LoVo (cell line): ENCODE data around the gene DLEC1.

Source experiments
- DNase-seq: peaks from one replicate; pipeline ENCODE4 v3.0.0-alpha.2; 2016; ENCODE audit warnings: low spot score

The DLEC1 gene

DNA sequence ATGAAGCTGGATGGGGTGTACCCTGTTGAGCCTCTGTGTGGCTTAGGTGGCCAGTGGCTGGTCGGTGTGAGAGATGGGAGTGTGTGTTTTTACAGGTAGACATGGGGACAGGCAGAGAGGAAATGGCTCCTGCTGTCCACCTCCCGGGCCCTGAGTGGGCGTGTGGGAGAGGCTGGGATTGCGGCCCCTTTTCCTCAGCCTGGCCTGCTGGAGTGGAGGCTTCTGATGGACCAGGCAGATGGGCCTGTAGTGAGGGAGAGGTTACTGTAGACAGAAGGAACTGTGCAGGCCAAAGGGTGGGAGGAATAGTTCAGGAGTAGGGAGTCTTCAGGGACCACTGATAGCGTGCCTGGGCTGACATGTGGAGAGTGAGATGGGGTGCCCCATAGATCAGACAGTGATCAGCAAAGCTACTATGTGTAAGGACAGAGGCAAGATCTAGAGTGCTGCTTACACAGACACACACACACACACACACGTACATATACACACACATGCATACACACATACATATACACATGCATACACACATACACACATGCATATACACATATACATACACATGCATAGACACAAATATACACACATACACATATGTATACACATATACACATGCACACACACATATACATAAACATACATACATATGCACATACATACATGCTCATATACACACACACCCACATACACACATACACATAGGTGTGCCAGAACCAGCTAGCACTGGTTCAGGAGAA, 71.5 kb downstream of the DLEC1 start:
- DNase-seq, result no peak

DNA sequence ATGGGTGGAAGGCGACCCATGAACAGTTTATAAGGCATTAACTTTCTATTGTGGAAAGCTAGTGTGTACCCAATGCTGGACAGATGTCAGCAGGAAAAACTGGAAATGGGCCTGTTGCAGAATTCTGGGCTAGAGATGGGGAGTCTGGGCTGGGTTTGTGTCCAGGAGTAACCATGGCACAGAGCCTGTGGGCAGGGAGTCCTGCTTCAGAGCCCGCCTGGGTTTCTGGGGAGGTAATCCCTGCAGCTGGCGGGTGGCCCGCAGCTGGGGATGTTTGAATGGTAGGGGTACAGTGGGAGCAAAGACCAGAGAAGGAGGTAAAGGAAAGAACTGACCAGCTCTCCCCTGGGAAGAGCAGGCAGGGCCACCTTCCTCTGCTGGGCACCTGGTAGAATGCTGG, 72.2 kb downstream of the DLEC1 start:
- no peak for DNase-seq

DNA sequence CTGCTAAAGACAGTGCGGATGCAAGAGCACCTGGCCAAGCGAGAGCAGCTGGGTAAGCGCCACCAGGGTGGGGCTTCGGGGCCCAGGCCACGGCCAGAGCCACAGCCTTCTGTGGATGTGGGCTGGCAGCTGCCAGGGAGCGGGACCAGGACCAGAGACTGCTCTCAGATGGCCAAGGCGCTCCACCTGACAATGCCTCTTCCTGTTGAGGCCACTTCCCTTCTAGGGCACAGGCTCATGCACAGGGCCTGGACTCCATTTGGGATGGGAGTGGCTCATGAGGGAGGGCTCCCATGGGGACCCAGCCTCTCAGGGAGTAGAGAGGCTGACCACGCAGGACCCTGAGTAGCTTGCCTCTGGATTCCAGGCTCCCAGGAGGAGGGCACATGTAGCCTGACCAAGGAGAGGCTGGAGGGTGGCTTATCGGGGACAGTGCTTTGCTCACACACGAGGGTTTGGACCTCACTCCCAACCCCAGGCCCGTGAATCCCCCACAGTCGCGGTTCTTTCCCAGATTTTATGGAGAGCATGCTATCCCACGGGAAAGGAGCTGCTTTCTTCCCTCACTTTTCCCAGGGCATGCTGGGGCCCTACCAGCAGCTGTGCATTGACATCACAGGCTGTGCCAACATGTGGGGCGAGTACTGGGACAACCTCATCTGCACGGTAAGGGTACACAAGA, 72.8 kb downstream of the DLEC1 start:
- no peak for DNase-seq

DNA sequence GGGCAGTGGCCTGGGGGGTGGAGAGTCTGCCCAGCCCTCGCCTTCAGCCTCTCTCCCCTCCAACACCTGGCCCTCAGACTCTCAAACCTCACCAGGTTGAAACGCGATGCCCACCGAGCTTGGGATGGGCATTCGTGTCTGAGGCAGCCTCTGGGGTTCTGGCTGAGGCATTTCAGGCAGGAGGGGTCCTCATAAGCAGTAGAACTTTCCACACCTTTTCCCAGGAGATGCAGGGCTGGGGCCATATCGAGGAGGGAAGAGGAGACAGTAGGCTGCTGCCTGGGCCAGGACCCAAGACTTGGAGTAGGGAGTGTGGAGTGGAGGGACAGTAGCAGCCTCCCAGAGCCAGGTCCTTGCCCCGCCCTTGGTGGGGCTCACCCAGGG, 73.4 kb downstream of the DLEC1 start:
- DNase-seq, result no peak

DNA sequence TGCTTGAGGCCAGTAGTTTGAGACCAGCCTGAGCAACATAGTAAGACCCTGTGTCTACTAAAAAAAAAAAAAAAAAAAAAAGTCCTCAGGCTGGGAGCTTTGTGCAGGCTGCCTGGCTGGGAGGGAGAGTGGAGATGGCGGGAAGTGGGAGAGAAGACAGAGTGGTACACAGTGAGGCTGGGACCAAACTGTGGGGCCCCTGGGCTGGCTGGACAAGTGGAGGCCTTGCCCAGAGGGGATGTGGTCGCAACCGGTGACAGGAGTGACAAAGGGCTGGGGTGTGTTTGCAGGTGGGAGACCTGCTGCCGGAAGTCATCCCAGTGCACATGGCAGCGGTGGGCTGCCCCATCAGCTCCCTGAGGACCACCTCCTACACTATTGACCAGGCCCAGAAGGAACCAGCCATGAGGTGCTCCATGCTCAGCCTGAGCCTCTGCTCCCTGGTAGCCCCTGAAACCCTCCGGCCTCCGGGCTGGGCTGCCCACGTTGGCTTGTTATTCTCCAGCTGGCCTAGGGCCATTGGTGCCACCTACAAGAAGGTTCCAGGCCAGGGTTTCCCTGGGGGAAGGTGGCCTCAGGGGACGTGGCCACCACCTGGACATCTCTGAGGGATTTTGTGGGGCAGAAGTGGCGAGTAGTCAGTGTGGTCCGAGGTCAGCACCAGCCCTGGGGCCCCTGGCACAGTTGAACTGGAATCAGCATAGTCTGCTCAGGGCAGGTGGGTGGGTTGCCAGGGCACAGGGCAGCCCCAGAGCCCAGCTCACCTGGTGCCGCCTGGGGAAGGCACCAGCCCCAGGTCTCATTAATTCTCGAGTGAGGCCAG, 75.3 kb downstream of the DLEC1 start:
- DNase-seq, result no peak

DNA sequence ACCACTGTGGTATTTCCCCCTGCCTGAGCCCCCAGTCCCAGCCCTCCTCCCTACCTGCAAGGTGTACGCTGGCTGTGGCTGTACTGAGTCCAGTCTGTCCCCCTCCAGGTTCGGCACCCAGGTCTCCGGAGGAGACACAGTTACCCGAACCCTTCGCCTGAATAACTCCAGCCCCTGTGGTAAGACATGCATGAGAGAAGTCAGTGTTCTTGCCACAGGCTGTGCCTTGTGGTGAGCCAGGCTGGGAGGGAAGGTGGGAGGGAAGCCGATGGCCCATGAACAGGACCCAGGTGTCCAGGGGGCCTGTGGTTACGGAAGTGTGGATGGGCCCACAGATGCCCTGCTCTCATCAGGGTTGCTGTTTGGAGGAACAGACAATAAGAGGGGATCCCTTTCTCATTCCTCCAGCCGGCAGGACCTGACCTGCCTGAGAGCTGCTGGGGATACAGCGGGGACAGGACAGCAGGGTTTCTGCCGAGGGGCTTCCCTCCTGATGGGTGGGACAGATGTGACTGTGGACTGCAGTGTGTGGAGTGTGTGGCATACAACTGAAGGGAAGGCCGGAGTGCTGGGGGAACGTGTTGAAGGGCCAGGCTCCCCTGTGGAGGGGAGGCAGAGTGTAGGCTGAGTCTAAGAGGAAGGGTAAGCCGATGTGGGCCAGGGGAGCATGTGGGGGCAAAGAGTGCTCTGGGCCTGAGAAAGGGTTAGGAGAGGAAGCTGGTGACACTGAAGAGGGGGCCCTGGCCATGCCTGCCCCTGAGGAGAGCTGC, 76.1 kb downstream of the DLEC1 start:
- DNase-seq, result no peak

DNA sequence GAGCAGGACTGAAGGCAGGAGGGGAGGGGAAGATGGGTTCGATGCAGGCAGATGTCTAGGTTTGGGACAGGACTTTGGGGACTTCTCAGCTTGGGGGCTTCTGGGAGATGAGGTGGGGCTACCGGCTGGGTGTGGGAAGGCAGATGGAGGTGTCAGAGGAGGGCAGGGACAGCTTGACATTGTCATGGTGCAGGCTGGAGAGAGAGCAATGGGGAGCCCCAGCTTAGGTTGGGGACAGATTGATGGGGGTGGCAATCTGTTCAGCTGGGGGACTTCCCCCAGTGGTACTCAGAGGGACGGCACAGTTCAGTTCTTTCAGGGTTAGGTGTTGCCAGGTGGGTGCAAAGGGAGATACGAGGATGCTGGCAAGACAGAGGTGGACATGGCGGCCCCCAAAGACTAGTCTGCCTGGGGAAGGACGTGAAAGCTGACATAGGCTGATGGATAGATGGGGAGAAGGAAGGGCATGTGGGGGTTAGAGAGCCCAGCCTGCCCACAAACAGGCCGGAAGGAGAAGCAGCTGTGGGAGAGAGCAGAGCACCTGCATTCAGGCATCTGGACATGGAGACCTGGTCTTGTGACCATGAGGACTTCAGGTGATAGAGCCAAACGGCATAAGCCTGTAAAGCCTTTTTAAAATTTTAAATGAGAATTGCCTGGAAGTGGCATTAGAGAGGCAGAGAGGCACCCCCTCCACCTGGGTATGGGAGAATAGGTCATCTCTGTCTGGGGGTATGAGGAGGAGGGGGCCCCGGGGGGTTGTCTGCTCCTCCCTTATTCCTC, 76.8 kb downstream of the DLEC1 start:
- no peak for DNase-seq

DNA sequence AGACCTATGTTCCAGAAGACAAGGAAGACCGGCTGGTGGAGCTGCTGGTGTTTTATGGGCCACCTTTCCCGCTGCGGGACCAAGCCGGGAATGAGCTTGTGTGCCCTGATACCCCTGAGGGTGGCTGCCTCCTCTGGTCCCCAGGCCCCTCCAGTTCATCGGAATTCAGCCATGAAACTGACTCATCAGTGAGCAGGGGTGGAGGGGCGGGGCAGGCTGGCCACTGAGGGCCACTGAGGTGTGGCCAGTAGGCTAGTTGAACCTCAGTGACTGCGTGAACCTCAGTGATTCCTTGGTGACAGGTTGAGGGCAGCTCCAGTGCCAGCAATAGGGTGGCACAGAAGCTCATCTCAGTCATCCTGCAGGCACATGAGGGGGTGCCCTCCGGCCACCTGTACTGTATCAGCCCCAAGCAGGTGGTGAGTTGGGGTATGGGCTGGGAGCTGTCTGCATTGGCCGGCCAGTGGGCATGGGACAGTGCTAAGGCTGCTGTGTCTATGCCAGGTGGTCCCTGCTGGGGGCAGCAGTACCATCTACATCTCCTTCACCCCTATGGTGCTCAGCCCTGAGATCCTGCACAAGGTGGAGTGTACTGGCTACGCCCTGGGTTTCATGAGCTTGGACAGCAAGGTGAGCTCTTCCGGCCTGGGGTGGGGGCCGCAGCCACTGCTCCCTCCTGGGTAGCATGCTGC, 77.6 kb downstream of the DLEC1 start:
- DNase-seq, result no peak

DNA sequence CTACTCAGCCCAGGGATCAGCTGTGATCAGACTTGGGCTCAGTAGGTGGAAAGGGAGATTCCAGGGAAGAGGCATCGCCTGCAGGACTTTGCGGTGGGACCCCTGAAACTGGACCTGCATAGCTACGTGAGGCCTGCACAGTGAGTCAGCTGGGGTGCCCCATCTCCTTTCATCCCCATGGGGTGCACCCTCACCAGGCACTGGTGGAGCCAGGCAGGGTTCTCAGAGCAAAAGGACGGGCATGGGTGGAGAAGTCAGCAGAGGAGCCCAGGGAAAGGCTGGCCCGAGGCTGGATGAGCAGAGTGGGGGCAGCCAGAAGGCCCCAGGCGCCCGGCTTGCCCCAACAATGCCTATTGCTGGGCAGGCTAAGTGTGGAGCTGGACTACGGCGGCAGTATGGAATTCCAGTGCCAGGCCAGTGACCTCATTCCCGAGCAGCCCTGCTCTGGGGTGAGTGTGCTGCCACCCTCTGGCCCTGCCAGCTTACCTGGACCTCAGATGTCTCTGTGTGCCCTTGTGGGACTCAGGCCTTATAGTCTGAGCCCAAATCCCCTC, 78.2 kb downstream of the DLEC1 start:
- no peak for DNase-seq

DNA sequence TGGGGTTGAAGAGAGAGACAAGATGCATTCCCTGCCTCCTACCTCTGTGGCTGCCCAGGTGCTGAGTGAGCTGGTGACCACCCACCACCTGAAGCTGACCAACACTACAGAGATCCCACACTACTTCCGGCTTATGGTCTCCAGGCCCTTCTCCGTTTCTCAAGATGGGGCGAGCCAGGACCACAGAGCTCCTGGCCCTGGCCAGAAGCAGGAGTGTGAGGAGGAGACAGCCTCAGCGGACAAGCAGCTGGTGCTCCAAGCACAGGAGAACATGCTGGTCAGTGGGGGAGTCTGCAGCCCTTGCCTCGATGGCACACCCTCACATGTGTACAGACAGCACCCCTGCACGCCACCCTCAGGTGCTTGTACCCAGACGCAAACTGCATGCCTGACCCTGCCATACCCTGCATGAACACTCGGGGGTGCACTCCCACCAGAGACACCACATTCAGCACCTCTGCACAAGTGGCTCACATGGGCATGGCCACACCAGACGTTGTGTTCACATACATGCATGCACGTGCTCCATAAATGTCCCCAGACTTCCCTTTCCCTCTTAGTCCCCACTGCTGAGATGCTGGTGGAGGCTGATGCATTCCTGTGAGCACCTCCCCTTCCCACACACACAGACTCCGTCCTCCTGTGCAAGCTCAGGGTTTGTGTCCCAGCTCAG, 78.9 kb downstream of the DLEC1 start:
- peak; percentile 41 for DNase-seq

DNA sequence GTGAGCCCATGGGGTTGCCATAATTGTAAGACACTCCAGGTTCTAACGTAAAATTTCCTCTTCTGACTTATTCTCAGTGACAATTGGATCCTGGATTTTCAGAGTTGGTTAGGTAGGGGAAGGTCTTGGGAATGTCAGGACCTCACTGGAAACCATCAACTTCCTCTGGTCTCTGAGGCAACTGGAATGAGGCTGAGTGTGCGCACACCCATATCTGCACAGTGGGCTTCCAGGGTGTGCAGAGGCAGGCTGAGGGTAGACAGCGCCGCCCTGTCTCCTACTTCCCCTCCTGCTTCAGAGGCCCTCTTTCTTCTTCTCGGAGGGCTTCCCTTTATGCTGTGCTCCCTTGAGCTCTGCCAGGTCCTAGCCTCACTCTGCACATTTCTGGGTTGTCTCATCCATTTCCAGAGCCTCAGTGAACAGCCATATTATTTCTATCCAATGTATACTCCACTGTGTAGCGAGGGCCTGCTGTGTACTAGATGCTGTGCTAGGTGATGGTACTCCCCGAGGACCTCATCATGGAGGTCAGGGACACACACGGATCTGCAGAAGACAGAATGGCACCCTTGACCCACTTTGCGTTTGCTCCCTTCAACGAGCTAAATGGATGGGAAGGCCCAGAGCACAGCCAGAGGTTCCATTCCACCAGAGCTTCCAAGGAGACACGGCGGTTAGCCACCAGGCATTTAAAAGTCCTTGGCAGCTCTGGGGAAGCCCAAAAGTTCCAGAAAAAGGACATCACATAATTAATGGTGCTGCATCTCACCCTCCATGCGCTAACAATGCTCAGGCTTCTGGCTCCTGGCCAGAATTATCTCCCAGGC, 79.6 kb downstream of the DLEC1 start:
- no peak for DNase-seq

DNA sequence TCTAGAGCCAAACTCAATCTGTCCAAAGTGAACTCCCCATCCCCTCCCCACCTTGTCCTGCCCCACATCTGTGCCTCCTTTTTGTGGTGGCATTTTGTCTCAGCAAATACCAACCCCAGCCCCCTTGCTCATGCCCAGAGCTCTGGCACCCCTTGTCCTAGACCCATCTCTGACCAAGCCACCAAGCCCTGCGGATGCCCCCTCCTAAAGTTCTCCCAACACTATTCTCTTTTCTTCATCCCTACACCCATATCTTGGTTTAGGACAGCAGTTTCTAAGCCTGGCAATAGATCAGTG, 80.2 kb downstream of the DLEC1 start:
- no peak for DNase-seq

DNA sequence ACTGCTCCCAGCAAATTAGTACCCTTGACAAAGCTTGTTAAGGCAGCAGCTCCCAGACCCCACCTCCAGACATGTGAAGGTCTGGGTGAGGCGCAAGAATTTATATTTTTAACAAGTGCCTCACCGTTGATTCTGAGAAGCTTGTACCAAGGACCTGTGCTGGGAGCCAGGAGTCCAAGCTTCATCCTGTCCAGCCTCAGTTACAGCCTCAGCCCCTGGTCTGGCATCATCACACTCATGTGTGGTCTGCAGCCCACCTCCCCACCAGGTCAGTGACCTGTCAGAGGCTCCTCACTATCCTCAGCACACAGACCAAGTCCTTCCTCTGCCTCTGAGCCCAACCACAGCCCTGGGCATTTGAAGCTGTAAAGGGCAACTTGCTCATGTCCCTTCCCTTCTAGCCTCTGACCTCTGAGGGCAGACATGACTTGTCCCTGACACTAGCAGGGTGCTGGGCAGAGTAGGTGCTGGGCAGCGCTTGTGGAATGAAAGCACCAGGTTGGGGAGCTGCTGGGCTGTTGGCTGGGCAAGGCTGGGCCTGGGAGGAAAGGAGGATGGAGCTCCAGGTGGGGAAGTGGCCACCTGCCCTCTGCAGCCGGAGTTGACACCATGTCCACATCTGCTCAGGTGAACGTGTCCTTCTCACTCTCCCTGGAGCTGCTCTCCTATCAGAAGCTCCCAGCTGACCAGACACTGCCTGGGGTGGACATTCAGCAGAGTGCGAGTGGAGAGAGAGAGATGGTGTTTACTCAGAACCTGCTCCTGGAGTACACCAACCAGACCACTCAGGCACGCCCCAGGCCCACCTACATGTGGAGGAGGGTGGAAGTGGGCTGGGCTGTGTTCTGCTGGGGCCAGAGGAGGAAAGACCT, 81.0 kb downstream of the DLEC1 start:
- DNase-seq, result no peak

DNA sequence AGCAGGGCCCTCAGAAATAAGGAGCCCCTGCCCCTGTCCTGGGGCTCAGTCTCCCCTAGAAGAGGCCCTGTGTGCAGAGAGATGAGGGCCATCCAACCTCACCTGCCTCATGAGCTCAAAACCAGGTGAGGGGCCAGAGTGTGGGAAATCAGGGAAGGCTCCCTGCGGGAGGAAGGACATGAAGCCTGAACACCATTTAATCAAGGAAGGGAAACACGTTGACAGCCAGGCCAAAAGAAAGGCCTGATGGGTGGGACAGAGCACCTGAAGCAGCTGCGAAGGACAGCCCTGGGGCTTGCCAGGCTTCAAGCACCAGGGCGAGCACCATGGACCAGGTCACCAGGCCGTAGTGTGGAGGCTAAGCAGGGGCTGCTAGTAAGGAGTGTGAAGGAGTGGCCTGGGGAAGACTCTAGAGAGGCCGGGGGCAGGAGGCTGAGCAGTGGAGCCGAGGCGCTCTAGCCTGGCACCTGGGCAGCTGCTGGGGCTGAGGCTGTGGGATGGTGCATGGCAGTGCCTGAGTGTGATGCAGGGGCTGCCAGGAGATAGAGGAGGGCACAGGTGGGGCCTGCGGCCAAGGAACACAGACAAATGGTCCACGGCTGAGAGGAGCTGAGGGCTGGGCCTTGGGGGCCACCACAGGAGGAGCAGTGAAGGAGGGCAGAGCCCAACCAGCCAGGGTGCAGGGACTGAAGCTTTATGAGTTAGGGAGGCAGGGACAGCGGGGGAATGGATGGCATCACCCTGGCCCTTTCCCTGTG, 81.9 kb downstream of the DLEC1 start:
- DNase-seq, result no peak

DNA sequence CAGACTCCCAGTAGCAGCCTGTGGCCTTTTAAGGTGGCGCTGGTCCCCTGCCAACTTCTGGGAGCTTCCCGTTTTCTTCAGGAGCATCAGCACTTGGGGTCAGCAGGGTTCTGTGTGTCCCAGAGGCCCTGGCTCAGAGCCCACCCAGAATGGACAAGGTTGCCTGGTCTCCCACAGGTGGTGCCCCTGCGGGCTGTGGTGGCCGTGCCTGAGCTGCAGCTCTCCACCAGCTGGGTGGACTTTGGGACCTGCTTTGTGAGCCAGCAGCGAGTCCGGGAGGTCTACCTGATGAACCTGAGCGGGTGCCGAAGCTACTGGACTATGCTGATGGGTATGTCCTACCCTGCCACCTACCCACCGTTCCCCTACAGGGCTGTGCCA, 82.4 kb downstream of the DLEC1 start:
- no peak for DNase-seq

DNA sequence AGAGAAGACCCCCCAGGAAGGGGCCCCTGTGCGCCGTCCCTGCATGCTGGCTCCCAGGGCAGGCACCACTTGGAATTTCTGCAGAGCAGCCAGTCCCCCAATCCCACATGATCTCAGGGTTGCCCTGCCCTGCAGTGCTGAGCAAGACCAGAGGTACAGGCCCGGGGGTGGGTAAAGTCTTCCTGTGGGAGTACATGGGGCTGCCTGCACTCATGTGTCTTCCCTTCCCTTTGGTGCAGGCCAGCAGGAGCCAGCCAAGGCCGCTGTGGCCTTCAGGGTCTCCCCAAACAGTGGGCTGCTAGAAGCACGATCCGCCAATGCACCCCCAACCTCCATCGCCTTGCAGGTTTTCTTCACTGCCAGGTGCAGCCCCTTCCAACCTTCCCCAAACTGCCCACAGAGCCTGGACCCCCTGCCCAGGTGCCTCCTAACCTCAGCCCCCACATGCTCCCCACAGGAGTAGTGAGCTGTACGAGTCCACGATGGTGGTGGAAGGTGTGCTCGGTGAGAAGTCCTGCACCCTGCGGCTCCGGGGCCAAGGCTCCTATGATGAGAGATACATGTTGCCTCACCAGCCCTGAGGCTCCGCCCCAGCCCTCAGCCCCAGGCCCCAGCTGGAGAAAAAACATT, 82.9 kb downstream of the DLEC1 start:
- DNase-seq, result no peak

DNA sequence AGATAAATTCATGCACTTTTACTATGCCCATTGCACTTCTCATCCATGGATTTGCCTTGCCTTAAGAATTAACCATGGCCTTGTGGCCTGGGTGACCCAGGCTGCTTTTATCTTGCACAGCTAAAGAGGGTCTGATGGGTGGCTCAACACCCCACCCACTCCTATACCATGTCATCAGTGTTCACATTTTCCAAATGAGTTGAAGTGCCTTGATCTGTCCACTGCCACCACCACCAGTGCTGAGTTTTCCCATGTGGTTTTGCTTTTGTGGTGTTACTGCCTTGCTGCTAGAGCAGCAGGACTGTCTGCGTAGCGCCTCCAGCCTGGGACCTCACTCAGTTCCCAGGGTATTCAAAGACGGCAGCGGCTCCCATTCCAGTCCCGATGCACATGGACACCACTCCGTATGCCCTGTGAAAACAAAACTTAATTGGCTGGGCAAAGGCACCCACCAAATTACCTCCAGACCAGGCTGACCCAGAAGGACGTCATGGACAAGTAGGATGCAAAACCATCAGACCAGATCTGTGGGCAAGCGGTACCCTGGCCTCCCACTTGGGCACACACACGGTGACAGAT, 83.8 kb downstream of the DLEC1 start:
- no peak for DNase-seq
